Endothelial cell of umbilical vein (primary cell): ENCODE measurements around the gene SNCB. TPM values are rescaled to one million over a fixed set of nuclear protein-coding genes. Genes with fewer than 3 reads are reported as not detected.

Experiments used
- BruUV-seq: library from RNA; stranded (reverse); fragments of 400-500 nt; replicated peaks from 2 replicates; lab custom pipeline; 2021; lab: Mats Ljungman, UMichigan
- CTCF ChIA-PET: fragments of 300-600, 350-600 bp; sonication (Branson Sonifier 250); formaldehyde crosslinking; loops from one replicate; lab custom pipeline; 2021; ENCODE audit warnings: antibody characterized with exemption, inconsistent platforms; lab: Charles Lee
- POLR2A ChIA-PET: fragments of 300-600, 350-600 bp; sonication (Branson Sonifier 250); formaldehyde crosslinking; loops from one replicate; lab custom pipeline; 2021; ENCODE audit warnings: antibody characterized with exemption, inconsistent platforms; lab: Charles Lee
- DNase-seq: peaks from one replicate; pipeline ENCODE4 v3.0.0-alpha.2; 2011; ENCODE audit warnings: low read depth, low spot score
- FAIRE-seq: peaks from 2 replicates; lab custom pipeline; 2011; peaks lifted over from hg19 to GRCh38; lab: Jason Lieb, UNC
- H2AFZ ChIP-seq: 2 replicates; pipeline ENCODE4 v1.6.0; 2012; ENCODE audit warnings: low read depth, low read length, control low read depth, inconsistent platforms
- H3K27ac ChIP-seq: 2 replicates; pipeline ENCODE4 v1.5.1; 2011; ENCODE audit warnings: low read depth, mild to moderate bottlenecking, control low read depth, low read length, moderate library complexity; ENCODE audit not compliant: insufficient read depth
- H3K27me3 ChIP-seq, 2 experiments: 2 replicates each; pipeline versions ENCODE4 v1.6.0 to v1.6.1; 2011; ENCODE audit warnings: low read length in 2 of 2, mixed read lengths in 1 of 2; ENCODE audit not compliant: control insufficient read depth in 2 of 2, insufficient read depth in 2 of 2
- H3K36me3 ChIP-seq, 2 experiments: 2 replicates in 1 of 2; 3 replicates in 1 of 2; pipeline ENCODE4 v1.5.1; 2011; ENCODE audit warnings: low read length in 2 of 2, mild to moderate bottlenecking in 1 of 2, moderate library complexity in 1 of 2; ENCODE audit not compliant: control insufficient read depth in 2 of 2, insufficient read depth in 2 of 2; ENCODE audit errors: extremely low read depth in 1 of 2
- H3K4me1 ChIP-seq: 3 replicates; pipeline ENCODE4 v1.5.1; 2011; ENCODE audit warnings: mild to moderate bottlenecking, low read length; ENCODE audit not compliant: control insufficient read depth, insufficient read depth; ENCODE audit errors: extremely low read depth
- H3K4me2 ChIP-seq: 2 replicates; pipeline ENCODE4 v1.6.1; 2011; ENCODE audit warnings: low read length, control low read depth, mixed read lengths; ENCODE audit not compliant: insufficient read depth
- H3K4me3 ChIP-seq, 3 experiments: fragments of 200-600 bp in 1 of 3; sonication (generic), shearing (Covaris generic) in 1 of 3; replicated peaks in 1 of 3; 2 replicates each; pipeline ENCODE4 v1.5.1; 2011 to 2016; ENCODE audit warnings: control low read depth in 3 of 3, low read length in 3 of 3, mild to moderate bottlenecking in 2 of 3, inconsistent platforms in 1 of 3, low read depth in 1 of 3, moderate library complexity in 1 of 3; ENCODE audit not compliant: insufficient read depth in 1 of 3
- H3K79me2 ChIP-seq: 2 replicates; pipeline ENCODE4 v1.6.0; 2012; ENCODE audit warnings: low read length, inconsistent platforms; ENCODE audit not compliant: control insufficient read depth, insufficient read depth
- H3K9ac ChIP-seq: replicated peaks from 2 replicates; pipeline ENCODE3; 2011; ENCODE audit warnings: low read length, control low read depth; ENCODE audit not compliant: insufficient read depth; ENCODE audit errors: extremely low read depth
- H3K9me1 ChIP-seq: replicated peaks from 3 replicates; pipeline ENCODE4 v1.6.0; 2011; ENCODE audit warnings: mild to moderate bottlenecking, low read length; ENCODE audit not compliant: control insufficient read depth, insufficient read depth; ENCODE audit errors: extremely low read depth
- H3K9me3 ChIP-seq: replicated peaks from 2 replicates; pipeline ENCODE4 v1.5.1; 2012; ENCODE audit warnings: low read length, inconsistent platforms; ENCODE audit not compliant: control insufficient read depth, insufficient read depth
- H4K20me1 ChIP-seq: replicated peaks from 2 replicates; pipeline ENCODE3; 2011; ENCODE audit warnings: mild to moderate bottlenecking, low read length; ENCODE audit not compliant: control insufficient read depth, insufficient read depth; ENCODE audit errors: extremely low read depth
- EZH2 ChIP-seq: IDR thresholded peaks from 2 replicates; pipeline ENCODE4 v1.6.1; 2012; ENCODE audit warnings: borderline replicate concordance, low read depth, mild to moderate bottlenecking, moderate library complexity, low read length, inconsistent platforms; ENCODE audit not compliant: severe bottlenecking
- FOS ChIP-seq: IDR thresholded peaks from 2 replicates; pipeline ENCODE4 v1.6.1; 2011; ENCODE audit warnings: mild to moderate bottlenecking, low read length, moderate library complexity, borderline replicate concordance; ENCODE audit not compliant: insufficient read depth
- GATA2 ChIP-seq: IDR thresholded peaks from 2 replicates; pipeline ENCODE4 v1.7.0; 2011; ENCODE audit warnings: low read depth, mild to moderate bottlenecking, moderate library complexity, mixed read lengths, low read length; ENCODE audit not compliant: insufficient read length, insufficient read depth
- JUN ChIP-seq: IDR thresholded peaks from 2 replicates; pipeline ENCODE4 v1.6.1; 2011; ENCODE audit warnings: borderline replicate concordance, low read depth; ENCODE audit not compliant: insufficient read length, insufficient read depth
- MYC ChIP-seq: IDR thresholded peaks from one replicate; pipeline ENCODE4 v1.6.1; 2011; ENCODE audit warnings: mild to moderate bottlenecking, low read depth, low read length
- POLR2A ChIP-seq: IDR thresholded peaks from 2 replicates; pipeline ENCODE4 v1.6.1; 2012; ENCODE audit warnings: low read depth, mild to moderate bottlenecking, control low read depth, low read length
- POLR2AphosphoS5 ChIP-seq: IDR thresholded peaks from 2 replicates; pipeline ENCODE4 v1.6.1; 2012; ENCODE audit warnings: low read depth, mild to moderate bottlenecking, control low read depth, low read length, moderate library complexity; ENCODE audit not compliant: insufficient read depth
- dilution Hi-C: fragments of 300-500 bp; cut with MboI; formaldehyde crosslinking; loops from one replicate; pipeline ENCODE4 v1.15.0; 2019; ENCODE audit warnings: low sequenced_read_pairs; ENCODE audit not compliant: extremely low pct_ligation_motif_present
- intact Hi-C: fragments of 100-400 bp; cut with micrococcal nuclease; formaldehyde crosslinking; loops from one replicate; pipeline ENCODE4 v1.10.0; 2022
- polyA plus RNA-seq, 4 experiments: library from polyadenylated mRNA; depleted of rRNA in 3 of 4; stranded (reverse) in 3 of 4; unstranded in 1 of 4; fragments of >200 nt; gene quantifications; 2 replicates each; pipeline versions ENCODE4 v1.2.1 to v1.2.3, GENCODE V29; 2011 to 2012; ENCODE audit warnings: missing spikeins in 1 of 4
- total RNA-seq: library from RNA; stranded (reverse); gene quantifications from 2 replicates; pipeline ENCODE4 v1.2.3, GENCODE V29; 2021
- TF ChIP-seq, protein P1 (sequence below), 2 donors: IDR thresholded peaks; 1 replicate in 1 of 2; 2 replicates in 1 of 2; pipeline ENCODE4 v1.5.1; 2011; ENCODE audit warnings: low read length in 2 of 2, mild to moderate bottlenecking in 2 of 2, moderate library complexity in 2 of 2, control low read depth in 1 of 2, inconsistent platforms in 1 of 2, low read depth in 1 of 2; ENCODE audit not compliant: insufficient read depth in 1 of 2; ENCODE audit errors: extremely low read depth in 1 of 2
- TF ChIP-seq, protein P2 (sequence below): IDR thresholded peaks from 2 replicates; pipeline ENCODE4 v1.6.1; 2011; ENCODE audit not compliant: insufficient read depth, insufficient read length

Gene SNCB
- total and polyA plus RNA-seq, 2 donors (not counting 3 experiments of a cell fraction or from before 2014, with no cell fraction given): 0.08 TPM; not detected in 1

GRCh38 chr5:176593273-176593869 is 37.0 kb downstream of the SNCB start:
- CTCF ChIA-PET: interaction anchor here (1.3 kb wide), 1 partner anchor 13 kb away, joined by 3 read pairs; no protein-coding TSS in a partner anchor
- no peak overlapping the region for H3K9ac ChIP-seq
- TF ChIP-seq JUN (no peak), POLR2A (no peak), FOS (no peak), GATA2 (no peak), POLR2AphosphoS5 (no peak), EZH2 (no peak), MYC (no peak)
- TF ChIP-seq, protein P1, sequence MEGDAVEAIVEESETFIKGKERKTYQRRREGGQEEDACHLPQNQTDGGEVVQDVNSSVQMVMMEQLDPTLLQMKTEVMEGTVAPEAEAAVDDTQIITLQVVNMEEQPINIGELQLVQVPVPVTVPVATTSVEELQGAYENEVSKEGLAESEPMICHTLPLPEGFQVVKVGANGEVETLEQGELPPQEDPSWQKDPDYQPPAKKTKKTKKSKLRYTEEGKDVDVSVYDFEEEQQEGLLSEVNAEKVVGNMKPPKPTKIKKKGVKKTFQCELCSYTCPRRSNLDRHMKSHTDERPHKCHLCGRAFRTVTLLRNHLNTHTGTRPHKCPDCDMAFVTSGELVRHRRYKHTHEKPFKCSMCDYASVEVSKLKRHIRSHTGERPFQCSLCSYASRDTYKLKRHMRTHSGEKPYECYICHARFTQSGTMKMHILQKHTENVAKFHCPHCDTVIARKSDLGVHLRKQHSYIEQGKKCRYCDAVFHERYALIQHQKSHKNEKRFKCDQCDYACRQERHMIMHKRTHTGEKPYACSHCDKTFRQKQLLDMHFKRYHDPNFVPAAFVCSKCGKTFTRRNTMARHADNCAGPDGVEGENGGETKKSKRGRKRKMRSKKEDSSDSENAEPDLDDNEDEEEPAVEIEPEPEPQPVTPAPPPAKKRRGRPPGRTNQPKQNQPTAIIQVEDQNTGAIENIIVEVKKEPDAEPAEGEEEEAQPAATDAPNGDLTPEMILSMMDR (IDR thresholded peaks at IDR 0.05; ENCODE audit: extremely low read depth in 1 of 2, insufficient read depth in 1 of 2, low read depth in 1 of 2, low read length in 2 of 2): no peak
- TF ChIP-seq, protein P2, sequence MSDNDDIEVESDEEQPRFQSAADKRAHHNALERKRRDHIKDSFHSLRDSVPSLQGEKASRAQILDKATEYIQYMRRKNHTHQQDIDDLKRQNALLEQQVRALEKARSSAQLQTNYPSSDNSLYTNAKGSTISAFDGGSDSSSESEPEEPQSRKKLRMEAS: no peak

More at GRCh38 chr5:176593273-176593869, 37.0 kb downstream of the SNCB start:
- Histone ChIP-seq H3K9me1 (no peaks in the 10 kb centered on the region), H3K27me3 (no peaks in the 10 kb centered on the region), H3K4me1 (no peaks in the 10 kb centered on the region), H3K79me2 (no peaks in the 10 kb centered on the region), H2AFZ (no peak overlapping the region), H3K4me2 (no peak overlapping the region), H3K4me3 (no peak overlapping the region), H3K27ac (no peak overlapping the region), H4K20me1 (no peaks in the 10 kb centered on the region), H3K9me3 (no peaks in the 10 kb centered on the region), H3K36me3 (no peaks in the 10 kb centered on the region)
- BruUV-seq: no TSS peak
- intact Hi-C loops: no loop called here
- dilution Hi-C loops: no loop called here
- no peak for FAIRE-seq
- POLR2A ChIA-PET: no interaction called here
- DNase-seq: no peak
